SK-N-SH (cell line): ENCODE data around the gene MEG3. TPM values are rescaled to one million over a fixed set of nuclear protein-coding genes. Genes with fewer than 3 reads are reported as not detected.

Experiments used
- CTCF ChIA-PET: fragments of 300-600, 350-600 bp; formaldehyde crosslinking; extraction: SDS; loops from one replicate; lab custom pipeline; 2021; lab: Yijun Ruan, JAX
- POLR2A ChIA-PET: fragments of 350-600 bp; sonication (Branson Sonifier 250); formaldehyde crosslinking; extraction: SDS; loops from one replicate; lab custom pipeline; 2020; ENCODE audit warnings: antibody characterized with exemption, inconsistent platforms; lab: Yijun Ruan, JAX
- DNase-seq: peaks from one replicate; pipeline ENCODE4 v3.0.0; 2012
- H2AFZ ChIP-seq: fragments of 200-600 bp; sonication (generic); 2 replicates; pipeline ENCODE4 v1.8.1; 2016; ENCODE audit warnings: antibody characterized with exemption, mild to moderate bottlenecking, low read depth
- H3F3A ChIP-seq: fragments of 200-600 bp; sonication (generic); replicated peaks from 2 replicates; pipeline ENCODE3; 2016; ENCODE audit warnings: antibody characterized with exemption, mild to moderate bottlenecking; ENCODE audit not compliant: insufficient read depth
- H3K27ac ChIP-seq, 2 experiments: fragments of 200-500 bp in 1 of 2; fragments of 200-600 bp in 1 of 2; sonication (Bioruptor generic) in 1 of 2; sonication (generic), shearing (Covaris generic) in 1 of 2; 2 replicates each; pipeline versions ENCODE4 v1.5.1 to v1.6.1; 2014 to 2016; ENCODE audit warnings: low read depth in 2 of 2, inconsistent platforms in 1 of 2, low read length in 1 of 2, mild to moderate bottlenecking in 1 of 2, mixed read lengths in 1 of 2
- H3K27me3 ChIP-seq: fragments of 200-600 bp; sonication (generic), shearing (Covaris generic); 2 replicates; pipeline ENCODE4 v1.6.1; 2016; ENCODE audit warnings: mixed run types; ENCODE audit not compliant: insufficient read depth
- H3K36me3 ChIP-seq, 2 experiments: fragments of 200-500 bp in 1 of 2; fragments of 200-600 bp in 1 of 2; sonication (Bioruptor generic) in 1 of 2; sonication (generic) in 1 of 2; replicated peaks in 1 of 2; 2 replicates each; pipeline versions ENCODE3 to v1.5.1; 2014 to 2016; ENCODE audit warnings: low read length in 1 of 2, mild to moderate bottlenecking in 1 of 2; ENCODE audit not compliant: insufficient read depth in 2 of 2, control insufficient read depth in 1 of 2
- H3K4me1 ChIP-seq, 2 experiments: fragments of 200-500 bp in 1 of 2; fragments of 200-600 bp in 1 of 2; sonication (Bioruptor generic) in 1 of 2; sonication (generic), shearing (Covaris generic) in 1 of 2; 2 replicates each; pipeline versions ENCODE4 v1.5.1 to v1.6.1; 2014 to 2016; ENCODE audit warnings: low read depth in 1 of 2, low read length in 1 of 2, mixed run types in 1 of 2; ENCODE audit not compliant: insufficient read depth in 2 of 2, control insufficient read depth in 1 of 2
- H3K4me2 ChIP-seq: fragments of 200-600 bp; sonication (generic), shearing (Covaris generic); 2 replicates; pipeline ENCODE4 v1.6.1; 2017; ENCODE audit warnings: mixed run types
- H3K4me3 ChIP-seq, 2 experiments: fragments of 200-500 bp in 1 of 2; fragments of 200-600 bp in 1 of 2; sonication (Bioruptor generic) in 1 of 2; sonication (generic), shearing (Covaris generic) in 1 of 2; 2 replicates each; pipeline versions ENCODE4 v1.5.1 to v1.8.1; 2014 to 2016; ENCODE audit warnings: low read depth in 2 of 2, inconsistent platforms in 1 of 2, low read length in 1 of 2, mild to moderate bottlenecking in 1 of 2, mixed read lengths in 1 of 2, moderate library complexity in 1 of 2
- H3K79me2 ChIP-seq: fragments of 200-600 bp; sonication (generic); 2 replicates; pipeline ENCODE4 v1.8.1; 2017; ENCODE audit warnings: mild to moderate bottlenecking; ENCODE audit not compliant: insufficient read depth
- H3K9ac ChIP-seq: fragments of 200-600 bp; sonication (generic); 2 replicates; pipeline ENCODE4 v1.6.1; 2017; ENCODE audit warnings: mixed run types
- H3K9me2 ChIP-seq: fragments of 200-600 bp; sonication (generic); 2 replicates; pipeline ENCODE4 v1.6.1; 2017; ENCODE audit warnings: mixed run types
- H3K9me3 ChIP-seq: fragments of 200-600 bp; sonication (generic); 2 replicates; pipeline ENCODE4 v1.6.1; 2017; ENCODE audit warnings: mixed run types, mild to moderate bottlenecking, moderate library complexity
- H4K20me1 ChIP-seq: fragments of 200-600 bp; sonication (generic); 2 replicates; pipeline ENCODE4 v1.6.1; 2017; ENCODE audit warnings: mild to moderate bottlenecking, mixed run types; ENCODE audit not compliant: insufficient read depth
- CHD2 ChIP-seq: fragments of 150-350 bp; IDR thresholded peaks from 2 replicates; pipeline ENCODE4 v1.6.1; 2018; ENCODE audit warnings: low read length; ENCODE audit not compliant: partially characterized antibody
- CTCF ChIP-seq: fragments of 200-600 bp; sonication (generic); IDR thresholded peaks from 2 replicates; pipeline ENCODE4 v1.6.1; 2017; ENCODE audit warnings: antibody characterized with exemption, mild to moderate bottlenecking, moderate library complexity
- ELF1 ChIP-seq: IDR thresholded peaks from 2 replicates; pipeline ENCODE4 v1.4.0; 2012
- EP300 ChIP-seq, 2 experiments: IDR thresholded peaks; 2 replicates each; pipeline versions ENCODE4 v1.4.0 to v1.6.1; 2012; ENCODE audit warnings: borderline replicate concordance in 1 of 2, low read depth in 1 of 2, low read length in 1 of 2
- FOXJ3 ChIP-seq: sonication (generic); formaldehyde crosslinking; IDR thresholded peaks from 2 replicates; pipeline ENCODE4 v1.5.1; 2020; ENCODE audit warnings: mild to moderate bottlenecking, missing genetic modification reagents
- GABPA ChIP-seq: IDR thresholded peaks from 2 replicates; pipeline ENCODE4 v1.4.0; 2012; ENCODE audit warnings: low read depth, mild to moderate bottlenecking
- MEF2A ChIP-seq: IDR thresholded peaks from 2 replicates; pipeline ENCODE4 v1.4.0; 2012; ENCODE audit warnings: low read depth, borderline replicate concordance
- MXI1 ChIP-seq: IDR thresholded peaks from 2 replicates; pipeline ENCODE4 v1.6.1; 2012; ENCODE audit warnings: mild to moderate bottlenecking, low read depth, low read length, improper control_type of control experiment
- NFIC ChIP-seq: IDR thresholded peaks from 2 replicates; pipeline ENCODE4 v1.4.0; 2012; ENCODE audit warnings: borderline replicate concordance
- NRF1 ChIP-seq: IDR thresholded peaks from 2 replicates; pipeline ENCODE4 v1.6.1; 2012; ENCODE audit warnings: low read depth, mild to moderate bottlenecking, low read length
- RCOR1 ChIP-seq: fragments of 150-350 bp; IDR thresholded peaks from 2 replicates; pipeline ENCODE4 v1.6.1; 2017; ENCODE audit warnings: antibody characterized with exemption, low read length
- SMC3 ChIP-seq: IDR thresholded peaks from 2 replicates; pipeline ENCODE4 v1.6.1; 2012; ENCODE audit warnings: low read depth, low read length, improper control_type of control experiment
- TAF1 ChIP-seq: IDR thresholded peaks from 2 replicates; pipeline ENCODE4 v1.6.1; 2012; ENCODE audit warnings: low read depth, mild to moderate bottlenecking, low read length, moderate library complexity, borderline replicate concordance
- USF2 ChIP-seq: fragments of 150-350 bp; IDR thresholded peaks from 2 replicates; pipeline ENCODE4 v1.6.1; 2017; ENCODE audit warnings: antibody characterized with exemption, low read length, low read depth, borderline replicate concordance
- WGBS: methylation state at CpG from one replicate; pipeline ENCODE4 v1.1.6; 2017; ENCODE audit warnings: low lambda C conversion rate; 5-methylcytosine and 5-hydroxymethylcytosine counted together
- polyA plus RNA-seq, 3 experiments: library from polyadenylated mRNA; depleted of rRNA; stranded (reverse); fragments of >200 nt; gene quantifications; 2 replicates each; pipeline ENCODE4 v1.2.3, GENCODE V29; 2012

The MEG3 gene
- polyA plus RNA-seq, 1 of the 3 experiments (the other 2 are of a cell fraction): not detected

DNA sequence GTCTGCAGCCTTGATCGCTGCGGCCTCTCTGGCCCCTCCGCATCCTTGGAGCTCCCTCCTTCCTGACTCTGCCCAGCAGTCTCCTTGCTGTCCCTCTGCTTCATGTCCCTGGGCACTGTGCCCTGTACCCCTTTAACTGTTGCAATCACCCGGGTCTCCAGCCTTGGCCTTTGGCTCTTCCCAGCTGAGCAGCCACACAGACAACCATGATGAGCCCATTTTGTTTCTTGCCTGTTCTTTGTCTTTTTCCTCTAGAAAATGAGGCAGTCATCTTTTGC is 40.6 kb upstream of the MEG3 start:
- no peak for DNase-seq
- Histone ChIP-seq H3F3A (no peaks in the 10 kb centered on the region), H4K20me1 (no peaks in the 10 kb centered on the region), H3K4me1 (peaks cover 0 to 80% of the 10 kb centered on the region in 2 experiments; a peak in 1 of 4 replicates), H2AFZ (no peak overlapping the region), H3K4me2 (no peak overlapping the region), H3K27ac (peak overlapping the region in 1 of 2 experiments; percentile 100; a peak in 2 of 4 replicates), H3K9ac (no peak overlapping the region), H3K4me3 (no peak overlapping the region), H3K9me2 (no peaks in the 10 kb centered on the region), H3K9me3 (no peaks in the 10 kb centered on the region), H3K79me2 (no peaks in the 10 kb centered on the region), H3K36me3 (no peaks in the 10 kb centered on the region), H3K27me3 (no peaks in the 10 kb centered on the region)
- TF ChIP-seq MXI1 (no peak), TAF1 (no peak), EP300 (IDR thresholded peaks at IDR 0.05; ENCODE audit: borderline replicate concordance in 1 of 2, low read depth in 1 of 2, low read length in 1 of 2) (no peak), FOXJ3 (CRISPR knock-in tag) (no peak)
- CTCF ChIA-PET: interaction anchor here (2.6 kb wide), 1 partner anchor 116 kb away, joined by 12 read pairs; no protein-coding TSS in a partner anchor
- WGBS: 77% methylated on average over 3 of the region's 4 CpGs
- POLR2A ChIA-PET: interaction anchor here (4.5 kb wide), 1 partner anchor 116 kb away, joined by 77 read pairs; the partner anchor contains the start of gene RTL1

GRCh38 chr14:100785626-100786025 is 40.3 kb upstream of the MEG3 start:
- Histone ChIP-seq H4K20me1 (no peaks in the 10 kb centered on the region), H3K79me2 (no peaks in the 10 kb centered on the region), H3K4me1 (peaks cover 0 to 80% of the 10 kb centered on the region in 2 experiments; a peak in 1 of 4 replicates), H2AFZ (no peak overlapping the region), H3F3A (no peaks in the 10 kb centered on the region), H3K9ac (no peak overlapping the region), H3K36me3 (no peaks in the 10 kb centered on the region), H3K27me3 (no peaks in the 10 kb centered on the region), H3K4me3 (no peak overlapping the region), H3K9me2 (no peaks in the 10 kb centered on the region), H3K4me2 (no peak overlapping the region), H3K9me3 (no peaks in the 10 kb centered on the region), H3K27ac (peak overlapping the region in 1 of 2 experiments; percentile 100; a peak in 2 of 4 replicates)
- ChIA-PET POLR2A (interaction anchor here (4.5 kb wide), 1 partner anchor 116 kb away, joined by 77 read pairs; the partner anchor contains the start of gene RTL1), CTCF (no interaction called here)
- TF ChIP-seq USF2 (no peak), ELF1 (no peak), NFIC (no peak), CTCF (no peak), MXI1 (no peak), SMC3 (no peak), CHD2 (no peak), NRF1 (no peak), RCOR1 (no peak), GABPA (no peak), MEF2A (no peak), FOXJ3 (CRISPR knock-in tag) (no peak)
- no peak for DNase-seq
- WGBS: 71% methylated on average over 7 of the region's 7 CpGs
